Neural progenitor cell (in vitro differentiated cells): ENCODE results near the gene MRPS12. TPM values are rescaled to one million over a fixed set of nuclear protein-coding genes. Genes with fewer than 3 reads are reported as not detected.

Experiments used
- DNase-seq: peaks from one replicate; pipeline ENCODE4 v3.0.0-alpha.2; 2016; ENCODE audit warnings: low spot score
- H2AFZ ChIP-seq: fragments of 200-600 bp; sonication (generic); replicated peaks from 2 replicates; pipeline ENCODE4 v1.6.1; 2016; ENCODE audit warnings: antibody characterized with exemption
- H3F3A ChIP-seq: fragments of 200-600 bp; sonication (generic); 2 replicates; pipeline ENCODE4 v1.6.1; 2016; ENCODE audit warnings: antibody characterized with exemption, low read depth
- H3K27ac ChIP-seq: fragments of 200-600 bp; sonication (generic); 2 replicates; pipeline ENCODE4 v1.5.1; 2016; ENCODE audit warnings: mild to moderate bottlenecking
- H3K27me3 ChIP-seq: fragments of 200-600 bp; sonication (generic); 2 replicates; pipeline ENCODE4 v1.6.1; 2016; ENCODE audit warnings: mild to moderate bottlenecking, moderate library complexity
- H3K36me3 ChIP-seq: fragments of 200-600 bp; sonication (generic); 2 replicates; pipeline ENCODE4 v1.5.1; 2016
- H3K4me1 ChIP-seq: fragments of 200-600 bp; sonication (generic); 2 replicates; pipeline ENCODE4 v1.6.1; 2016; ENCODE audit warnings: mixed run types
- H3K4me2 ChIP-seq: fragments of 200-600 bp; sonication (generic); 2 replicates; pipeline ENCODE4 v1.6.1; 2016
- H3K4me3 ChIP-seq: fragments of 200-600 bp; sonication (generic); 2 replicates; pipeline ENCODE4 v1.5.1; 2016
- H3K79me2 ChIP-seq: fragments of 200-600 bp; sonication (generic); 2 replicates; pipeline ENCODE4 v1.6.1; 2016; ENCODE audit warnings: low read depth
- H3K9ac ChIP-seq: fragments of 200-600 bp; sonication (generic); 2 replicates; pipeline ENCODE4 v1.6.1; 2016
- H3K9me3 ChIP-seq: fragments of 200-600 bp; sonication (generic); 2 replicates; pipeline ENCODE4 v1.5.1; 2016; ENCODE audit warnings: low read depth
- H4K20me1 ChIP-seq: fragments of 200-600 bp; sonication (generic); 2 replicates; pipeline ENCODE4 v1.6.1; 2016; ENCODE audit warnings: low read depth
- H3K27ac Mint-ChIP-seq: 3 replicates; pipeline ENCODE4 v1.8.0; 2021; ENCODE audit warnings: mixed read lengths
- H3K27me3 Mint-ChIP-seq: 2 replicates; pipeline ENCODE4 v1.8.0; 2022; ENCODE audit warnings: low read depth, mild to moderate bottlenecking, inconsistent platforms, moderate library complexity, mixed read lengths; ENCODE audit not compliant: insufficient read depth
- H3K36me3 Mint-ChIP-seq: 3 replicates; pipeline ENCODE4 v1.8.0; 2021; ENCODE audit warnings: mixed read lengths
- H3K4me1 Mint-ChIP-seq: 3 replicates; pipeline ENCODE4 v1.8.0; 2021; ENCODE audit warnings: mixed read lengths
- H3K4me3 Mint-ChIP-seq: 3 replicates; pipeline ENCODE4 v1.8.0; 2021; ENCODE audit warnings: mild to moderate bottlenecking, moderate library complexity, mixed read lengths
- H3K9me3 Mint-ChIP-seq: 3 replicates; pipeline ENCODE4 v1.8.0; 2020; ENCODE audit warnings: mixed read lengths
- EZH2 ChIP-seq: fragments of 200-600 bp; sonication (generic); IDR thresholded peaks from 2 replicates; pipeline ENCODE4 v1.6.1; 2017; ENCODE audit warnings: antibody characterized with exemption, mild to moderate bottlenecking, moderate library complexity
- EZH2phosphoT487 ChIP-seq: fragments of 200-600 bp; sonication (generic); IDR thresholded peaks from 2 replicates; pipeline ENCODE4 v1.6.1; 2017; ENCODE audit warnings: antibody characterized with exemption
- total RNA-seq: library from RNA; depleted of rRNA; stranded (reverse); fragments of >200 nt; gene quantifications from 2 replicates; pipeline ENCODE4 v1.2.3, GENCODE V29; 2015; ENCODE audit warnings: low replicate concordance
- TF ChIP-seq, protein P1 (sequence below): fragments of 200-600 bp; sonication (generic); IDR thresholded peaks from 2 replicates; pipeline ENCODE4 v1.5.1; 2017; ENCODE audit warnings: antibody characterized with exemption, mild to moderate bottlenecking

The MRPS12 gene
- total RNA-seq, 1 donor from 2014 or later = 9.2 TPM

- Histone ChIP-seq H3K9me3 (no peaks in the 10 kb centered on the region), H3K4me2 (no peak overlapping the region), H4K20me1 (no peaks in the 10 kb centered on the region), H3K36me3 (no peaks in the 10 kb centered on the region), H3K4me1 (no peaks in the 10 kb centered on the region), H3F3A (no peaks in the 10 kb centered on the region), H3K4me3 (no peak overlapping the region), H3K27ac (no peak overlapping the region), H2AFZ (no peak overlapping the region), H3K79me2 (no peaks in the 10 kb centered on the region), H3K27me3 (no peaks in the 10 kb centered on the region), H3K9ac (no peak overlapping the region)
- Mint-ChIP-seq H3K4me1 (no peaks in the 10 kb centered on the region), H3K27ac (no peak overlapping the region), H3K27me3 (no peaks in the 10 kb centered on the region), H3K36me3 (peaks cover 12% of the 10 kb centered on the region), H3K9me3 (no peaks in the 10 kb centered on the region), H3K4me3 (no peak overlapping the region)
- DNase-seq = no peak
- TF ChIP-seq, protein P1, sequence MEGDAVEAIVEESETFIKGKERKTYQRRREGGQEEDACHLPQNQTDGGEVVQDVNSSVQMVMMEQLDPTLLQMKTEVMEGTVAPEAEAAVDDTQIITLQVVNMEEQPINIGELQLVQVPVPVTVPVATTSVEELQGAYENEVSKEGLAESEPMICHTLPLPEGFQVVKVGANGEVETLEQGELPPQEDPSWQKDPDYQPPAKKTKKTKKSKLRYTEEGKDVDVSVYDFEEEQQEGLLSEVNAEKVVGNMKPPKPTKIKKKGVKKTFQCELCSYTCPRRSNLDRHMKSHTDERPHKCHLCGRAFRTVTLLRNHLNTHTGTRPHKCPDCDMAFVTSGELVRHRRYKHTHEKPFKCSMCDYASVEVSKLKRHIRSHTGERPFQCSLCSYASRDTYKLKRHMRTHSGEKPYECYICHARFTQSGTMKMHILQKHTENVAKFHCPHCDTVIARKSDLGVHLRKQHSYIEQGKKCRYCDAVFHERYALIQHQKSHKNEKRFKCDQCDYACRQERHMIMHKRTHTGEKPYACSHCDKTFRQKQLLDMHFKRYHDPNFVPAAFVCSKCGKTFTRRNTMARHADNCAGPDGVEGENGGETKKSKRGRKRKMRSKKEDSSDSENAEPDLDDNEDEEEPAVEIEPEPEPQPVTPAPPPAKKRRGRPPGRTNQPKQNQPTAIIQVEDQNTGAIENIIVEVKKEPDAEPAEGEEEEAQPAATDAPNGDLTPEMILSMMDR = no peak
These were observed 9.1 kb upstream of the MRPS12 start for GRCh38 chr19:38921420-38922274.

DNA sequence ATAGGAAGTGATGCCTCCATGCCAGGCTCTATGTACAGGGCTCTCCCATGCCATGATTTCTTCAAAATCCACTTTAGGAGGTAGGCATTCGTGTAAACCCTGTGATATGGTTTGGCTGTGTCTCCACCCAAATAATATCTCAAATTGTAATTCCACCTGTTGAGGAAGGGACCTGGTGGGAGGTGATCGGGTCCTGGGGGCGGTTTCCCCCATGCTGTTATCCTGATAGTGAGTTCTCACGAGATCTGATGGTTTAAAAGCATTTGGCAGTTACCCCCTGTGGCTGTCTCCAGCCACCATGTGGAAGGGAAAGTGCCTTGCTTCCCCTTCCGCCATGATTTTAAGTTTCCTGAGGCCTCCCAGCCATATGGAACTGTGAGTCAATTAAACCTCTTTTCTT, 8.3 kb upstream of the MRPS12 start:
- Histone ChIP-seq H4K20me1 (no peaks in the 10 kb centered on the region), H3K9me3 (no peaks in the 10 kb centered on the region), H3K4me2 (no peak overlapping the region), H3F3A (no peaks in the 10 kb centered on the region), H3K27me3 (no peaks in the 10 kb centered on the region), H3K4me3 (no peak overlapping the region), H2AFZ (no peak overlapping the region), H3K79me2 (peaks cover 5% of the 10 kb centered on the region), H3K36me3 (no peaks in the 10 kb centered on the region), H3K9ac (no peak overlapping the region), H3K4me1 (no peaks in the 10 kb centered on the region), H3K27ac (no peak overlapping the region)
- H3K9me3 Mint-ChIP-seq = no peaks in the 10 kb centered on the region
- no peaks in the 10 kb centered on the region for H3K4me1 Mint-ChIP-seq
- DNase-seq = no peak
- H3K27ac Mint-ChIP-seq = no peak overlapping the region
- TF ChIP-seq, protein P1 = no peak
- TF ChIP-seq EZH2 (no peak), EZH2phosphoT487 (no peak)
- H3K27me3 Mint-ChIP-seq = no peaks in the 10 kb centered on the region
- no peak overlapping the region for H3K4me3 Mint-ChIP-seq
- H3K36me3 Mint-ChIP-seq = peaks cover 12% of the 10 kb centered on the region

DNA sequence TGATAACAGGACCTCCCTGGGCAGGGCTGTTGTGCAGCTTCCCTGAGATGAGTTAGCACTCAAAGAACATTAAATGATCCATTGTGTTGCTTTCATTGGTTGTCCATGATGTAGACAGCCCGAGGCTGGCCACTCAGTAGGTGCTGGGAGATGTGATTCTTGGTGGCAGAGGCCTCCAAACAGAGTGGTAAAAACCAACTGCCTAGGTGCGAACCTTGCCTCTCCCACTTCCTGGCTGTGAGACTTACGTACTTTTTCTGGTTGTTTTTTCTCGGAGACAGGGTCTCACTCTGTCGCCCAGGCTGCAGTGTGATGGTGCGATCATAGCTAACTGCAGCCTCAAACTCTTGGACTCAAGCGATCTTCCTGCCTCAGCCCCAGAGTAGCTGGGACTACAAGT, 6.4 kb upstream of the MRPS12 start:
- Histone ChIP-seq H3K9ac (no peak overlapping the region), H3K27me3 (no peaks in the 10 kb centered on the region), H3K36me3 (no peaks in the 10 kb centered on the region), H3F3A (no peaks in the 10 kb centered on the region), H3K27ac (no peak overlapping the region), H3K4me2 (no peak overlapping the region), H2AFZ (no peak overlapping the region), H4K20me1 (no peaks in the 10 kb centered on the region), H3K4me3 (no peak overlapping the region), H3K79me2 (peaks cover 24% of the 10 kb centered on the region), H3K9me3 (no peaks in the 10 kb centered on the region), H3K4me1 (no peaks in the 10 kb centered on the region)
- no peak for DNase-seq
- TF ChIP-seq EZH2phosphoT487 (no peak), EZH2 (no peak)
- TF ChIP-seq, protein P1 = no peak
- Mint-ChIP-seq H3K9me3 (no peaks in the 10 kb centered on the region), H3K36me3 (peaks cover 12% of the 10 kb centered on the region), H3K27ac (no peak overlapping the region), H3K27me3 (no peaks in the 10 kb centered on the region), H3K4me3 (no peak overlapping the region), H3K4me1 (no peaks in the 10 kb centered on the region)
